ENCODE measurements around the gene PRR7.

Gene PRR7

DNA sequence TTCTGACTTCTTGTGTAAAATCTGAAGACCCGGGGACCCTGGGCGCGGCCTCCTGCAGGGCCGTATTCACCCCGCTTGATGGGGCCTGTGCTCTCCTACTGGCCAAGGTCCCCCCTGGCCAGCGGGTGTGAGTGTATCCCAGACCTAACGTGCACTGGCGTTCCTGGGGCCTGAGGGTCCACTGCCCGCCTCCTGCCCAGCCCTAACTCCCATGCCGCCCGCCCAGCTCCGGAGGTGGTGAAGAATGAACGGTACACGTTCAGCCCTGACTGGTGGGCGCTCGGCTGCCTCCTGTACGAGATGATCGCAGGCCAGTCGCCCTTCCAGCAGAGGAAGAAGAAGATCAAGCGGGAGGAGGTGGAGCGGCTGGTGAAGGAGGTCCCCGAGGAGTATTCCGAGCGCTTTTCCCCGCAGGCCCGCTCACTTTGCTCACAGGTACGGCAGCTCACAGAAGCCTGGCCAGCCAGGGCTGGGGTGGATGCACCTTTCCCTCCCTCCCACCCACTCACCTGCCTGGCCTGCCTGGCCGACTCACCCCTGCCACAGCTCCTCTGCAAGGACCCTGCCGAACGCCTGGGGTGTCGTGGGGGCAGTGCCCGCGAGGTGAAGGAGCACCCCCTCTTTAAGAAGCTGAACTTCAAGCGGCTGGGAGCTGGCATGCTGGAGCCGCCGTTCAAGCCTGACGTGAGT is 10.6 kb upstream of the PRR7 start:
- no peak for DNase-seq

DNA sequence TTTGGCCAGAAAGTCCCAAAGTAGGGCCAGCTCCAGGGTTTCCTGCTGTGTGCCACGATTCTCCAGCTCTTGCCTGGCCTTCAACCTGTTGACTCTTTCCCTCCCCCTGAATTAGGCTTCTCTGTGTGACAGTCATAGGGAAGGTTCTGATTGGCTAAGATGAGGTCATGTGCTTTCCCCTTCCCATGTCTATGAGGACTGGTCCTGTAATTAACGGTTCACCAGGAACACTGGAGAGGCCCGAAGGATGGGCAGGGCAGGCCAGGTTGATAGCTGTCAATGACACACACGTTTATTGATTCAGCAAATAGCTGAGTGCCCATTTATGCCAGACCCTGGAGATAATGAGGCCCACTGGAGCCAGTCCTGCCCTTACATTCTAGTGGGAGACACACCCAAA is 9.0 kb upstream of the PRR7 start:
- DNase-seq: no peak

DNA sequence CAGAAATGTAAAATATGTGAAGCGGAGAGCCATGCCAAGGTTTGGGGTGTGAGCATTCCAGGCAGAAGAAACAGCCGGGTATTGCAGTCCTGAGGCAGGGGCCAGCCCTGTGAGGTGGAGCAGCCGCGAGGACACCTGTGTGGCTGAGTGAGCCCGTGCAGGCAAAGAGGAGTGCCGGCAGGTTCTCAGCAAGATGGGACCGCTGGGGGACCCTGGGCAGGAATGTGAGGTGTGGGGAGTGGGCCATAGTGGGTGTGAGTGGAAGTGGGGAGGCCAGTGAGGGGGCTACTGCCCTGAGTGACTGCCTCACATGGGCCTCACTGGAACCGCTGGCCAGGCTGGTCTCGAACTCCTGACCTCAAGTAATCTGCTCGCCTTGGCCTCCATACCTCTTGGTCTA is 8.1 kb upstream of the PRR7 start:
- DNase-seq: no peak

DNA sequence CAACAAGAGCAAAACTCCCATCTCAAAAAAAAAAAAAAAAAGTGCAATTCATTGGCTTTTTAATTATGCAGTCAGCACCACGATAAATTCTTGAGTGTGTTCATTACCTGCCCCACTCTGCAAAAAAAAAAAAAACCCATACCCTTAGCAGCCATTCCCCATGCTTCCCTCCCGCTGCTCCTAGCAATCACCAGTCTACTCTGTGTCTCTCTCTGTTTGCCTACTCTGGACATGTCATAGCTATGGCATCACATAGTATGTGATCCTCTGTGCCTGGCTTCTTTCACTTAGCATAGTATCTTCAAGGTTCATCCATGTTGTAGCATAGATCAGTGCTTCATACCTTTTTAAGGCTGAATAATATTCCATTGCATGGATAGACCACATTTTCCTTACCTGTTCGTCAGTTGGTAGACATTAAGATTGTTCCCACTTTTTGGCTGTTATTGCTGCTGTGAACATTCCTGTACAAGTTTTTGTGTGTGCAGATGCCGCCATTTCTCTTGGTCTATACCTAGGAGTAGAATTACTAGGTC is 7.0 kb upstream of the PRR7 start:
- DNase-seq: no peak

DNA sequence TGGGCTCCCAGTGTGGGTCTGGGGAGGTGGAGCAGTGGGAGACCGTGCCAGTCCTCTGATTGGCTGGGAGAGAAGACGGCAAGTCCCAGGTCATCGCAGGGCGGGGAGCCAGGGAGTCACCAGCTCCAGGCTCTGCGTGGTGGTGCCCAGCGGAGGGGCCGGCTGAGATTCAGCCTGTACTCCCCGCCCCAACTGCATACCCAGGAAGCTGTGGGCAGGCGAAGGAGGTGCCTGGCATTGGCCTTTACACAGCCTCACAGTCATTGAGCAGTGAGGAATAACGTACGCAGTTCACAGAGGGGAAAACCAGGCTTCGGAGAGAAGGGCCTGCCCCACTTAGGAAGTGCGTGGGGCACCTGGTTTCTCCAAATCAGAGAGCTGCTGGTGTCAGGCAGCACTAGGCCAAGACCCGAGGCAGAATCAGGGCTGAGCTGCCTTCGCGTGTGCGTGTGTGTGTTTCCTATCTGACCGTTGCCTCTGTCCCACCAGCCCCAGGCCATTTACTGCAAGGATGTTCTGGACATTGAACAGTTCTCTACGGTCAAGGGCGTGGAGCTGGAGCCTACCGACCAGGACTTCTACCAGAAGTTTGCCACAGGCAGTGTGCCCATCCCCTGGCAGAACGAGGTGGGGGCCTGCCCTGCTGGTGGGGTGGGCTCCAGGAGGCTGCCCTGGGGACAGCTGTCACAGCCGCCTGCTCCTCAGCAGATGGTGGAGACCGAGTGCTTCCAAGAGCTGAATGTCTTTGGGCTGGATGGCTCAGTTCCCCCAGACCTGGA is 6.2 kb upstream of the PRR7 start:
- DNase-seq: no peak

DNA sequence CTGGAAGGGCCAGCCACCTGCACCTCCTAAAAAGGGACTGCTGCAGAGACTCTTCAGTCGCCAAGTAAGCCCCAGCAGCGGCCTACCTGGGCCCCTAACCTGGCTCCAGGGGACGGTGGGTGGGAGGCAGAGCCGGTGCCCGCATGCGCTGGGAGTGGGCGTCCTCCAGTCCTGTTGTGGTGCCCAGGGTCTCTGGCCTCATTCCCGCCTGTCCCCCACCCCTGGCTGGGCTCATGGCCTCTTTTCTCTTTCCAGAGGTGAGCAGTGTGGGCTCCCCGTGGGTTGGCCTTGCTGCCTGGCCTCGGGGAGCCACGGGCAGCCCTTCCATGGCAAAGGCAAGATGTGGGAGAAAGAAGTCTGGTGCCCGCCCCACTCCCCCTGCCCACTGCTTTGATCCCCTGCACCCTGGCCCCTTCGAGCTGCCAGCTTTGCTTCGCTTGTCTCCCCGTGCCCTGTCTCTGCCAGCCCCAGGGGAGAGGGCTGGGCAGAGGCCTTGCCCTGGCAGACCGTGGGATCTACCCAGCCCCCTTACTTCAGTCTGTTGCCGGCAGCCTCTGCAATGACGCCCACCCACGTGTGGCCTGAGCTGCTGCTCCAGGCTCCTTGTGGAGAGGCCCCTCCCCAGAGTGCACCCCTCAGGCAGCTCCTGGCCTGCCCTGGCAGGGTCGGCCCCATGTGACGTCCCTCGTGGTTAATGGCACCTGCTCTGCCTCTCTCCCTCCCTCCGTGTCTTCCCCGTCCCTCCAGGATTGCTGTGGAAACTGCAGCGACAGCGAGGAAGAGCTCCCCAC is 5.4 kb upstream of the PRR7 start:
- DNase-seq: no peak

DNA sequence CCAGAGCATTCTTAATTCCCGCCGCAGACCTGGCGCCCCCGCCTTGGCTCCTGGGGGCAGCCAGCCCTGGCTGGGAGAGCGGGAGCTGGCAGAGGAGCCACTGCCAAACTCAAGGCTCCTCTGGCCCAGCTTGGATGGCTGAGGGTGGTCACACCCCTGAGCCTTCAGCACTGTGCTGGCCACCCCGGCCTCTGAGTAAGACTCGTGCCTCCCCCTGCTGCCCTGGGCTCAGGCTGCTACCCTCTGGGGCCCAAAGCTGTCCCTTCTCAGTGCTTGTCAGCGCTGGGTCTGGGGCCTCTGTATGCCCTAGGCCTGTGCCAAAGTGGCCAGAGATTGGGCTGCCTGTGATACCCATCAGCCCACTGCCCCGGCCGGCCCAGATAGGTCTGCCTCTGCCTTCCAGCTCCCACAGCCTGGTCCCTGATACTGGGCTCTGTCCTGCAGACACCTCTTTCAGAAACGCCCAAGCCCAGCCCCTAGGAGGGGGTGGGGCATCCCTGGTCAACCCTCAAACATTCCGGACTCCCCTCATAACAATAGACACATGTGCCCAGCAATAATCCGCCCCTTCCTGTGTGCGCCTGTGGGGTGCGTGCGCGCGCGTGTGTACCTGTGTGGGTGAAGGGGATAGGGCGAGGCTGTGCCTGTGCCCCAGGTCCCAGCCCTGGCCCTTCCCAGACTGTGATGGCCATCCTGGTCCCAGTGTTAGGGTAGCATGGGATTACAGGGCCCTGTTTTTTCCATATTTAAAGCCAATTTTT is 4.4 kb upstream of the PRR7 start:
- no peak for DNase-seq

DNA sequence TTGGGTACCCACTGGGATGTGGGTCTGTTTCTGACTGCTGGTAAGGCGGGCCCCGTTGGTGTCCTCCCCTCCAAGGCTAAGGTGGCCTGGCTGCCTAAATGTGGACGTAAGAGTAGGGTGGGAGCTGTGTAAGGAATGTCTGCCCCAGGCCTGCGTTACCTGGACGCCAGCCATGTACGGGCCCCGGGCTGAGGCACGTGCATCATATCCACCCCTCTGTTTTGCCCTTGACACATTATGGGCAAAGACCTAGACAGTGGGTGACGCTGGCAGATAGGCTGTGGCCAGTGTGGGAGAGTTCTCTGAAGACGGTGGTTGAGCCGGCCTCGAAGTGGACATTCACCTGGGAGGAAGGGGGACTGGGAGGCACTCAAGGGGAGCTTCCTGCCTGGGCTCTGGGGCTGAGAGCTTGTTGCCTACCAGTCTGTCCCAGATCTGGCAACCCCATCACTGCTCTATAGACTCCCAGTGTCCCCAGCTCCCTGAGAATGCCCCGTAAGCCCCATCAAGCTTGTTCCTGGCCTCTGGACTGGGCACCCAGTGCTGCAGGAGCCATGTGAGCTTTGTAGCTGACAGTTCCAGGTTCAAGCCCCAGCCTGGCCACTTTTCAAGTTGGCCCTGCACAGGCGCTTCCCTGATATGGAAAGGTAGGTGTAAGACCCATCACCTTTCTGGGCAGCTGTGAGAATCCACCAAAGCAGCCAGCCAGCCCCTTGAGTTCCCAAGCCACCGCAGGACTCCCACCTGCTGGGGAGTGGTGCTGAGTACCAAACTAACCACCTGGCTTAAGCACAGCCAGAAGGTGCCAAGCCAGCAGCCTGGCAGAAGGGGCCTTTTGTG is 3.2 kb upstream of the PRR7 start:
- DNase-seq: no peak

DNA sequence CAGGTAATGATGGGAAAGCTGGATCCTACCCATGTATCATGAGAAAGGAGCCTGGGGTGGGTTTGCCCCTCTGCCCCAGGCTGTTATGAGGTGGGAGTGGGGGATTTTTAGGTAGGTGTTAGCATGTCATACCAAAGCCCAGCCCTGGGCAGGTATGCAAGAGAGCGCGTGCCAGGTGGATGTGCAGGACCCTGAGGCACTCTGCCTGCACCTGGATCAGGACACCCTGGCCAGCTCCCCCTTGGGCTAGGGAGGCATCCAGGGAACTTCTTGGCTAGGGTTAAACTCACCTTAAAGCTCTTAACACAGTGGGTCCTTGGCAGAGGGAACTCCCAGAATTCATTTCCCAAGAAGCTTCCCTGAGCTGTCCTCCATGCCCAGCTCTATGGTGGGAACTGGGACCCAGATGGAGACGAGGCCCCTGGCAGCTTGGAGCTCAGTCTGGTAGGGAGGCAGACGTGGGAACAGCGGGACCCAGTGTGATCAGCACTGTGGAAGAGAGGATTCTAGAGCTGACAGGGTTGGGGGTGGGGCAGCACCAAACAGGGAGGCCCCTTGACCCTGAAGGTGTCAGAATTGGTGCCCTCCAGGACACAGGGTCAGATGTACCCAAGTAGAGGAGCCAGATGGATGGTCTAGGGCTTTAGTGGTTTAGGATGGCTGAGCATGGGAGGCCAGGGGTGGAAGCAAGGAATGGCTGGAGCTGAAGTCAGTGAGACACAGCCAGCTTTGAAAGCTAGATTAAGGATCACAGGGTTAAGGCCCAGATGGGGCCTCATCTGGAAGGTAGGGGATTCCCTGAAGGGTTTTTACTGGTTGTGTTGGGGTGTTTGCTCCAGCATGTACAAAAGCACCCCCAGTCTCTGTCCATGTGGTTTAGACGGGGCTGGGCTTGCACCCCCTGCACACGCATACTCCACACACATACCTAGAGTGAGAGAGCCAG is 2.2 kb upstream of the PRR7 start:
- DNase-seq: no peak

DNA sequence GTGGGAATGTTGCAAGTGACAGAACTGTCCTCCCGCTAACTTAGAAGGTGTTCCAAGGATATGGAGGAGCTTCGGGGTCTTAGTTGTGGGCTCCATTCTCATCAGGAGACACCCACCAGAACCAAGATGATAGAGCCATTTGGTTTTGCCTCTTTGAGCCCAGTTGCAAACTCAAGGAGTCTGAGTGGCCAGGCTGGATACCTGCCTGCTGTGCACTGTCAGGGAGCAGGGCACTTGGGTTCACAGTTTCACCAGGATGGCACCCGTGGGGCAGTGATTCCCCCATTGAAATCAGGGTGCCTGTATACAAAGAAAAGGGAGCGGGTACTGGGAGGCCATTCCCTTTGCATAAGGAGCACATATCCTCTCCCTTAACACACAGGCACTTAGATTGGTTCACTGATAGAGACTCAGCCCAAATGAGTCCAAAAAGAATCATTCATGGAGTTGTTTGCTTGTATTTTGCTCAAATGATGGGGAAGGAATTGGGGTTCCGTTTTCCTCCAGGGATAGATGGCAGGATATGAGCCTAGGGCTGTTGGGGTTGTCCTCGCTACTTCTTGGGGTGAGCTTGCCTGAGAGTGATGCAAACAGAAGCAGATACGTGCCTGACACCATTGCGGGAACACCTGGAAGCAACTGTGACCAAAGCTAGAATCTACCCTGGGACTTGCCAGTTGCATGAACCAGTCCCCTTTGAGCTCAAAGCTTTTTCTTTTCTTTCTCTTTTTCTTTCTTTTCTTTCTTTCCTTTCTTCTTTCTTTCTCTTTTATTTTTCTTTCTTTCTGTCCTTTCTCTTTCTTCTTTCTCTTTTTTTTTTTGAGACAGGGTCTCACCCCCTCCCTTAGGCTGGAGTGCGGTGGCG is 1.3 kb upstream of the PRR7 start:
- DNase-seq: no peak

DNA sequence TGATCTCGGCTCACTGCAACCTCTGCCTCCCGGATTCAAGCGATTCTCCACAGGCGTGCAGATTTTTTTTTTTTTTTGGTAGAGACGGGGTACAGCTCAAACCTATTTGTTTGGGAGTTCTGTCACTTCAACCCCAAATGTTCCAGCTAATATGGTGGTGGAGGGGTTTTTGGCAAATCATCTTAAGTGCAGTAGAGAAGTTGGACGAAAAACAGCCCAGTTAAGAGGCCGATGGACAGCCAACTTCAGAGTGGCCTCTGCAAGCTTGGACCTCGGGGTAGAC is 756 bp upstream of the PRR7 start:
- no peak for DNase-seq

DNA sequence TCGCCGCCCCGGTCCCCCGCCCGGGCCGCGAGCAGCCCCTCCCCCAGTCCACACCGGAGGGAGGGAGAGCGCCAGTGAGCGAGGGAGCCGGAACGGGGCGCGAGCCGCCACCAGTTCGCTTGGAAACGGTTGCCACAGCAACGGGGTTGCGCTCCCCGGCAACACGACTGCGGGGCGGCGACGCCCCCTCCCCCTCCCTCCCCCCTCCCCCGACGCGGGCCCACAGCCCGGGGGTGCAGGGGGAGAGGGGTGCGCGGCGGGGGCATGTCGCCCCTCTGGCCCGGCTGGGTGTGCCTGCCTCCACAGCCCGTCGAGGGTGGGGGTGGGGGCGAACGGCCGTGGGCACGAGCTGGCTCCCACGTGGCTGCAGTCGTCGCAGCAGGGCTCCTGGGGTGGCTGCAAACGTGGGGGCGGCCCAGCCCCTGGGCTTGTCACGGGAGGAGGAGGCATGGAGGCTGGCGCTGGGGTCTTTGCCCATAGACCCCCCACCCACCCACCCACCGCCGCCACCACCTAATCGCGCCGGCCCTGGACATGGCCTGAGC is 524 bp downstream of the PRR7 start:
- DNase-seq: peak in 45 of 51 donors; percentile 22 to 81 (median 70)

DNA sequence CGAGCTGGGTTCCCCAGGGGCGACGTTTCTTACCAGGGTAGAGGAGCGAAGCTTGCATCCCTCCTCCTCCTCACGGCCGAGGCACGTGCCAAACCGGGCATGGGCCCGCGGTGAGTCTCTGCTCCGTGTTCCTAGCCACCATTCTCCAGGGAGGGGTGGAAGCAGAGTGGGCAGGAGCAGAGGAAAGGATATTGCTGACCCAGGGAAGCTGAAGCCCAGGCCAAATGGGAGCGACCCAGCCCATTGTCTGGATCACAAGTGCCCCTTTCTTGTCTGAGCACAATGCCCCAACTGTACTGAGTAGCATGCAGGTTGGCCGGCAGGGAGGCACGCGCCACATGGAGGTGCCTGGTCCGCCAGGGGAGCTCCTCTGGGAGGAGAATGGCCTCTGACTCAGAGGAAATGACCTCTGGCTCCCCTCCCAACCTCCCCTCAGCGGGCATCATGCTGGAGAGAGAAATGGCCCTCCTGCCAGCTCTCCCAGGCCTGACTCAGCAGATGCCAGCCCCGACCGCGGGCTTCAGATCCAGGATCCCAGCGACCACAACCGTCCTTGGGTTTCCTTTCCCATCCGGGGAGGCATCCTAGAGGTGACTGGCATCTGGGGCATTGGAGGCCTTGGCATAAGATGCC is 1.1 kb downstream of the PRR7 start:
- peak in 50 of 51 donors; percentile 35 to 95 (median 80) for DNase-seq

DNA sequence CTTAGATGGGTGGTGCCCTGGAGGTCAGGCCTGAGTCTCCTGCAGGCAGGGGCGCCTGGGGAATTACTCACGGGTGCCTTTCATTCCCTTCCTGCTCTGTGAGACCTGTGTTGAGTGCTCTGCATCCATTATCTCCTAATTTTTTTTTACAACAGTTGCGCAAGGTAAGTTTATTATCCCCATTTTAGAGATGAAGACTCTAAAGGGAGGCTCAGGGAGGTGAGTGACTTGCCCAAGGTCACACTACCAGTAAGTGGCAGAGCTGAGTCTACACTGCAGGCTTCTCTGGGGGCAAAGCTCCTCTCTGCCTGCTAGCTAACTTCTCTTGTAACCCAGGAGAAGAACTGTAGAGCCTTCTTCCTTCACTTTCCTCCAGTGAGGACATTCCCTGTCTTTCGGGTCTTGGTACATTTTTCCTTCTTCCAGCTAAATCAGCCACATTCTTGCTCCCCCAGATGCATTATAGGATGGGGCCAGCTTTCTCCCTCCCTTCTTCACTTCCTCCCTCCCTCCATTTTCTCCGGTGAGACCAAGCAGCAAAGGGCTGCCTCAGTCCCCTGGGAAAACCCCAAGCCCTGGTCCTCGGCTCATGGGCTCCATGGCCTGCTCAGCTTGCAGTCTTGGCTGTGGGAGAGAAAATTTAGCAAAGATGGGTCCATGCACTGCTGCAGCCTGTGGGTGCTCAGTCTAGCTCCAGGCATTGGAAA is 1.8 kb downstream of the PRR7 start:
- DNase-seq: no peak

DNA sequence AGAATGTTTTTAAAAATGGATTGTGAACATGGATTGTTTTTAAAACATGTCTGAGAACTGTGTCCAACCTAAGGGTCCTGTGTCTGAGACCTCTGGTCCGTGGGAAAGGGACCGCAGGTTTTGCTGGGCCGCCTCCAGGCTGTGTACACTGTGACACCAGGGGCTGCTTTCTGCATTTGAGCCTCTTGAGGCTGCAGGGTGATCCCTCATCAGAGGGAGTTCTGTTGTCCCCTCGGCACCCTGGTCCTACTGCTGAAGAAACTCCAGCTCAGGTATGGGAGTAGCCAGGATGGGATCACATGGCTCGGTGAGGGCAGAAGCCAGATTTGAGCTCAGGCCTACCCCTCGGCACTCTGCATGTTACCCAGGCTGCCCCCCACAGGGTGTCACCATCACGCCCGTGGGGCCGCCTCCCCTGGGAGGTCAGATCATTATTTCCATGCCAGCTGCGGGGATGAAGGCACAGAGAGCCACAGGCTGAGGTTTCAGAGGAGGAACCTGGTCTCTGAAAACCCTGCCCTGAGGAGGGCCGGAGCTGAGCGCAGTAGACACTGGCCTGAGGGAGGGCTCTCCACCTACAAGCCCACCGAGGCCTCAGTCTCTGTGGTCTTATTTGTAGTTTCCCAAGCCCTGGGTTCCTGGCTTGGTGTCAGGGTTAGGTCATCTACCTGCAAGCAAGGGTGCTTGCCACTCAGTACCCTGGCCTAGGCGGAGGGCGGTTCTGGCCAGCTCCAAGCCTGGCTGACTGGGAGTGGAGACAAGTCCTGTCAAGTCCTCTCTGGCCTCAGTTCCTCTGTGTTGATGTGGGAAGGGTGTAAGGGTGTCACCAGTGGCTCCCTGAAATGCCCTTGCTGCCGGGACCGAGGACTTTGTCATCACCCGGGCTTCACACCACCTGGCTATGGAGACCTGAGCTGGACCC is 2.8 kb downstream of the PRR7 start:
- no peak for DNase-seq

All from hypothalamus (tissue), 51 donors.